ENCODE results near the gene PIGR. TPM values are rescaled to one million over a fixed set of nuclear protein-coding genes. Genes with fewer than 3 reads are reported as not detected.

The PIGR gene
- polyA plus RNA-seq, 1 donor from 2014 or later: not detected

DNA sequence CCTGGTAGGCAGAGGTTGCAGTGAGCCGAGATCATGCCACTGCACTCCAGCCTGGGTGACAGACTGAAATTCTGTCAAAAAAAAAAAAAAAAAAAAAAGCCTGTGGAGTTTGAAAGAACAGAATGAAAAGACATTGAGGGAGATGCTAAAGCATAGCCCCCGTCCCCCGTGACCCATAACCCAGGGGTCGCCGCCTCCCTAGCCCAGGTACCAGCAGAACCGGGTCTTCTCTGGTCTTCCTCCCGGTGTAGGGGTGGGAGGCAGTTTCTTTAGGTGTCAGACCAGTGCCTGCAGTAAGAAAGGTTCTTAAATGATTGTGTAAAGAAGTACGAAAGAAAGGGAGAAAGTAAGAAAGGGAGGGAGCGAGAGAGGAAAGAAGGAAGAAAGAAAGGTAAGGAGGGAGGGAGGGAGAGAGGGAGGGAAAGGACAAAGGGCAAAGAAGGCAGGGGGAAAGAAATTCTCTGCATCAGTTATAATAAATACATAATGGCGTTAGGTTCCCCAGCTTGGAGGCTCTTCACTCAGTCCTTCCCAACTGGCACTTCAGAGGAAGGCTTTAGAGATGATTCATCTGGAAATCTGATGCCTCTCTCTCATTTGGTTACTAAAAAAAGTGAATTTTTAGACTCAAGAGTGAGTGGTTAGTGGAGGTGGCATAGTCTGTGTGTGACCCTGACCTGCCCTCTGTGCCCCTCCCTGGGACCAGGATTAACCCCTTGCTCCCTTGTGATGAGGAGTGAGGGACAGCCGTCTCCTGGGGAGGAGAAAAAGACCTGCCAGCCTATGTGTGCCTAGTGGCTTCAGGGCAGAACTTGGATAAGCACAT, 48.0 kb downstream of the PIGR start:
- no peaks in the 10 kb centered on the region for H3K36me3 ChIP-seq (ENCODE audit: insufficient read depth, low read length)
- no peaks in the 10 kb centered on the region for H3K79me2 ChIP-seq (replicated peaks; ENCODE audit: insufficient read depth, low read length)
- no peak overlapping the region for H2AFZ ChIP-seq (ENCODE audit: low read depth, low read length)
- H3K4me2 ChIP-seq (ENCODE audit: low read length): no peak overlapping the region
- H3K27ac ChIP-seq (ENCODE audit: low read length): no peak overlapping the region
- no peak overlapping the region for H3K9ac ChIP-seq (ENCODE audit: low read length)
- no peak for TF ChIP-seq RAD21 (conservative IDR thresholded peaks at IDR 0.05)
- no peak for TF ChIP-seq CTCF (IDR thresholded peaks at IDR 0.05; ENCODE audit: poor library complexity, severe bottlenecking)
- no peak for TF ChIP-seq MXI1 (conservative IDR thresholded peaks at IDR 0.05; ENCODE audit: poor library complexity, severe bottlenecking)
- no peak for TF ChIP-seq TAF1 (IDR thresholded peaks at IDR 0.05; ENCODE audit: low read depth)
- no peak for TF ChIP-seq POLR2AphosphoS5 (IDR thresholded peaks at IDR 0.05)
- TF ChIP-seq SMC3 (conservative IDR thresholded peaks at IDR 0.05; ENCODE audit: poor library complexity): no peak
- no peak for TF ChIP-seq EP300 (conservative IDR thresholded peaks at IDR 0.05; ENCODE audit: poor library complexity, severe bottlenecking)
- no peak for TF ChIP-seq REST (IDR thresholded peaks at IDR 0.05; ENCODE audit: borderline replicate concordance)
- TF ChIP-seq EZH2 (IDR thresholded peaks at IDR 0.05; ENCODE audit: borderline replicate concordance, insufficient read depth, low read length, poor library complexity, severe bottlenecking): no peak
- H3F3A ChIP-seq (ENCODE audit: insufficient read depth, low read length, poor library complexity, severe bottlenecking): no peaks in the 10 kb centered on the region
- no peaks in the 10 kb centered on the region for H3K9me3 ChIP-seq (ENCODE audit: low read length)
- H3K4me3 ChIP-seq (ENCODE audit: low read length): no peak overlapping the region
- no peaks in the 10 kb centered on the region for H3K9me2 ChIP-seq (ENCODE audit: insufficient read depth, low read length)
- H4K20me1 ChIP-seq (ENCODE audit: insufficient read depth): no peaks in the 10 kb centered on the region
- H3K27me3 ChIP-seq (ENCODE audit: insufficient read depth, low read depth, low read length): no peaks in the 10 kb centered on the region

- H3K9me2 ChIP-seq (ENCODE audit: insufficient read depth, low read length): no peaks in the 10 kb centered on the region
- H3K4me3 ChIP-seq (ENCODE audit: low read length): no peak within 1 kb of the TSS
- no peaks in the 10 kb centered on the region for H3F3A ChIP-seq (ENCODE audit: insufficient read depth, low read length, poor library complexity, severe bottlenecking)
- no peaks in the 10 kb centered on the region for H3K79me2 ChIP-seq (replicated peaks; ENCODE audit: insufficient read depth, low read length)
- H2AFZ ChIP-seq (ENCODE audit: low read depth, low read length): no peak within 1 kb of the TSS
- H3K36me3 ChIP-seq (ENCODE audit: insufficient read depth, low read length): no peaks in the 10 kb centered on the region
- H4K20me1 ChIP-seq (ENCODE audit: insufficient read depth): no peaks in the 10 kb centered on the region
- H3K9me3 ChIP-seq (ENCODE audit: low read length): no peaks in the 10 kb centered on the region
- H3K27me3 ChIP-seq (ENCODE audit: insufficient read depth, low read depth, low read length): no peaks in the 10 kb centered on the region
- no peak within 1 kb of the TSS for H3K9ac ChIP-seq (ENCODE audit: low read length)
- H3K27ac ChIP-seq (ENCODE audit: low read length): no peak within 1 kb of the TSS
- TF ChIP-seq MXI1 (conservative IDR thresholded peaks at IDR 0.05; ENCODE audit: poor library complexity, severe bottlenecking) (no peak), CTCF (IDR thresholded peaks at IDR 0.05; ENCODE audit: poor library complexity, severe bottlenecking) (no peak), REST (IDR thresholded peaks at IDR 0.05; ENCODE audit: borderline replicate concordance) (no peak), TAF1 (IDR thresholded peaks at IDR 0.05; ENCODE audit: low read depth) (no peak)
- no peak within 1 kb of the TSS for H3K4me2 ChIP-seq (ENCODE audit: low read length)
These were observed 49.1 kb downstream of the PIGR start, which contains the start of gene IL24 for GRCh38 chr1:206897175-206897574. TSS of gene IL24 (plus strand) at chr1:206897443. CDS start at chr1:206897833, 390 bp downstream.

Data from neural cell (in vitro differentiated cells).